ENCODE data around the gene ATRNL1.

ATRNL1 gene

DNA sequence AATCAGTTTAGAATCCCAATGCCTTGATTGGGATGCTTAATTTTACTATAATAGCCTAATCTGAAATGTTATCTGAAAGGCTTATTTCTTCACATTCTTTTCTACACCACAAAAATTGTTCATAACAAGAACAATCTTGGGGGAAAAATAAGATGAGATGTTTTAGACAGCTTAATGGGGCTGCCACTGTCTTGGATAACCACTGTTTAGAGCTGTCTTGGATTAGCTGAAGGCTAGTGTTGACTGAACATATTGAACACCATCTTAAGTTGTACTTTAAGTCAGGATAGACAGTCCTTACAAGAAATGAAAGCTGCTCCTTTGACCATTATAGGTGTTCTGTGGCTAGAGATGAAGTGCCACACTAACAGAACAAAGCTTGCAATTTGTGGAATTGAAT, 678.6 kb downstream of the ATRNL1 start:
- Histone ChIP-seq H3K36me3 (replicated peaks; ENCODE audit: insufficient read depth, low read length) (no peaks in the 10 kb centered on the region), H3K4me3 (ENCODE audit: low read length) (no peak overlapping the region), H3K9ac (ENCODE audit: low read length) (no peak overlapping the region), H3K9me3 (replicated peaks; ENCODE audit: insufficient read depth, low read length) (no peaks in the 10 kb centered on the region), H3K4me2 (ENCODE audit: low read depth, low read length) (no peak overlapping the region), H3K27me3 (replicated peaks; ENCODE audit: insufficient read depth, low read length) (no peaks in the 10 kb centered on the region), H3K79me2 (ENCODE audit: low read length) (no peaks in the 10 kb centered on the region), H4K20me1 (ENCODE audit: insufficient read depth, low read length) (no peaks in the 10 kb centered on the region), H3K9me2 (replicated peaks; ENCODE audit: insufficient read depth, low read length) (no peaks in the 10 kb centered on the region), H3K27ac (ENCODE audit: low read length) (no peak overlapping the region), H3K4me1 (ENCODE audit: low read length) (no peaks in the 10 kb centered on the region), H2AFZ (ENCODE audit: low read length) (no peak overlapping the region), H3F3A (ENCODE audit: insufficient read depth, low read length) (no peaks in the 10 kb centered on the region)
- TF ChIP-seq EZH2 (optimal IDR thresholded peaks at IDR 0.05; ENCODE audit: low read depth, low read length) (no peak), EZH2phosphoT487 (IDR thresholded peaks at IDR 0.05; ENCODE audit: low read length) (no peak)
- TF ChIP-seq, protein P1, sequence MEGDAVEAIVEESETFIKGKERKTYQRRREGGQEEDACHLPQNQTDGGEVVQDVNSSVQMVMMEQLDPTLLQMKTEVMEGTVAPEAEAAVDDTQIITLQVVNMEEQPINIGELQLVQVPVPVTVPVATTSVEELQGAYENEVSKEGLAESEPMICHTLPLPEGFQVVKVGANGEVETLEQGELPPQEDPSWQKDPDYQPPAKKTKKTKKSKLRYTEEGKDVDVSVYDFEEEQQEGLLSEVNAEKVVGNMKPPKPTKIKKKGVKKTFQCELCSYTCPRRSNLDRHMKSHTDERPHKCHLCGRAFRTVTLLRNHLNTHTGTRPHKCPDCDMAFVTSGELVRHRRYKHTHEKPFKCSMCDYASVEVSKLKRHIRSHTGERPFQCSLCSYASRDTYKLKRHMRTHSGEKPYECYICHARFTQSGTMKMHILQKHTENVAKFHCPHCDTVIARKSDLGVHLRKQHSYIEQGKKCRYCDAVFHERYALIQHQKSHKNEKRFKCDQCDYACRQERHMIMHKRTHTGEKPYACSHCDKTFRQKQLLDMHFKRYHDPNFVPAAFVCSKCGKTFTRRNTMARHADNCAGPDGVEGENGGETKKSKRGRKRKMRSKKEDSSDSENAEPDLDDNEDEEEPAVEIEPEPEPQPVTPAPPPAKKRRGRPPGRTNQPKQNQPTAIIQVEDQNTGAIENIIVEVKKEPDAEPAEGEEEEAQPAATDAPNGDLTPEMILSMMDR (IDR thresholded peaks at IDR 0.05; ENCODE audit: low read length), result no peak
- DNase-seq, result no peak

DNA sequence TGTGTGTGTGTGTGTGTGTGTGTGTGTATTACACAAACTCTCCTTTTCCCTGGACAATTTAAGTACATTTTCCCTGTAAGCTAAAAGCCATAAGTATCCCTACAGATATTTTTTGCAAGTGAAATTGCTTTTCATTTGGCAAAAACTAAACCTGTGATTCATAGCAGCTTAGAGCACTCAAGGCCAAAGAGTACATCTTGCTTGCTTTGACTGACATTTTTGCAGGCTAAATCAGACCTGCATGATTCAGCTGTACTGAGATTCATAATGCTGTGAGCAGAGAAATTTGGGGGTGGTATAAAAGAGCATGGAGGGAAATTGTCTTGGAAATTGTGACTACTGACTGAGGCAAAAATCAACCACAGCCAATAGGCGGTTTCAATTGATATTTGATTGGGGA, 679.4 kb downstream of the ATRNL1 start:
- no peaks in the 10 kb centered on the region for H3K4me1 ChIP-seq (ENCODE audit: low read length)
- no peak overlapping the region for H3K4me3 ChIP-seq (ENCODE audit: low read length)
- H3K9me3 ChIP-seq (replicated peaks; ENCODE audit: insufficient read depth, low read length), result no peaks in the 10 kb centered on the region
- H3K36me3 ChIP-seq (replicated peaks; ENCODE audit: insufficient read depth, low read length), result no peaks in the 10 kb centered on the region
- no peaks in the 10 kb centered on the region for H3F3A ChIP-seq (ENCODE audit: insufficient read depth, low read length)
- TF ChIP-seq EZH2phosphoT487 (IDR thresholded peaks at IDR 0.05; ENCODE audit: low read length) (no peak), EZH2 (optimal IDR thresholded peaks at IDR 0.05; ENCODE audit: low read depth, low read length) (no peak)
- TF ChIP-seq, protein P1 (IDR thresholded peaks at IDR 0.05; ENCODE audit: low read length), result no peak
- H3K27me3 ChIP-seq (replicated peaks; ENCODE audit: insufficient read depth, low read length), result no peaks in the 10 kb centered on the region
- no peaks in the 10 kb centered on the region for H3K9me2 ChIP-seq (replicated peaks; ENCODE audit: insufficient read depth, low read length)
- no peak overlapping the region for H3K27ac ChIP-seq (ENCODE audit: low read length)
- no peak for DNase-seq
- no peak overlapping the region for H2AFZ ChIP-seq (ENCODE audit: low read length)
- H4K20me1 ChIP-seq (ENCODE audit: insufficient read depth, low read length), result no peaks in the 10 kb centered on the region
- no peak overlapping the region for H3K4me2 ChIP-seq (ENCODE audit: low read depth, low read length)
- no peak overlapping the region for H3K9ac ChIP-seq (ENCODE audit: low read length)
- H3K79me2 ChIP-seq (ENCODE audit: low read length), result no peaks in the 10 kb centered on the region

DNA sequence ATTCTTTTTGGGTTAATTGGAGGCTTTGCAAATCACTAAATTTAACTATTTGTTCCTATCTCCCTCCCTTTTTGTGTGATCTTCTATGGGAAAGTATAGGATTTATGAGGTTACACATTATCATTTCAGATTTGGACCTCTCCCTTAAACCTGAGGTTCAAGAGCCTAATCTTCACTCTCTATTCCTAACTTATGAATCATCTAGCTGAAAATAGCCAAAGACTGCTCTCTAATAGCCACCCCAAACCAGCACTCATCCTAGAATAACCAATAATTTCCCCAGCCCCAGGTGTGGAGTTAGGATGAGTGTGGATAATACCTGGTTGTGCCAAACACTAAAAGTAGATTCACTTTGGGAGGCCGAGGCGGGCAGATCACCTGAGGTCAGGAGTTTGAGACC, 680.7 kb downstream of the ATRNL1 start:
- Histone ChIP-seq H2AFZ (ENCODE audit: low read length) (no peak overlapping the region), H3K4me3 (ENCODE audit: low read length) (no peak overlapping the region), H4K20me1 (ENCODE audit: insufficient read depth, low read length) (no peaks in the 10 kb centered on the region), H3K9me3 (replicated peaks; ENCODE audit: insufficient read depth, low read length) (no peaks in the 10 kb centered on the region), H3K4me2 (ENCODE audit: low read depth, low read length) (no peak overlapping the region), H3K27ac (ENCODE audit: low read length) (no peak overlapping the region), H3K36me3 (replicated peaks; ENCODE audit: insufficient read depth, low read length) (no peaks in the 10 kb centered on the region), H3F3A (ENCODE audit: insufficient read depth, low read length) (no peaks in the 10 kb centered on the region), H3K9me2 (replicated peaks; ENCODE audit: insufficient read depth, low read length) (no peaks in the 10 kb centered on the region), H3K79me2 (ENCODE audit: low read length) (no peaks in the 10 kb centered on the region), H3K4me1 (ENCODE audit: low read length) (no peaks in the 10 kb centered on the region), H3K9ac (ENCODE audit: low read length) (no peak overlapping the region), H3K27me3 (replicated peaks; ENCODE audit: insufficient read depth, low read length) (no peaks in the 10 kb centered on the region)
- no peak for DNase-seq
- no peak for TF ChIP-seq EZH2phosphoT487 (IDR thresholded peaks at IDR 0.05; ENCODE audit: low read length)
- TF ChIP-seq EZH2 (optimal IDR thresholded peaks at IDR 0.05; ENCODE audit: low read depth, low read length), result no peak
- TF ChIP-seq, protein P1 (IDR thresholded peaks at IDR 0.05; ENCODE audit: low read length), result no peak

Measured in MM.1S (cell line).